Measurements from ENCODE around the gene ACOT6.

Gene ACOT6

DNA sequence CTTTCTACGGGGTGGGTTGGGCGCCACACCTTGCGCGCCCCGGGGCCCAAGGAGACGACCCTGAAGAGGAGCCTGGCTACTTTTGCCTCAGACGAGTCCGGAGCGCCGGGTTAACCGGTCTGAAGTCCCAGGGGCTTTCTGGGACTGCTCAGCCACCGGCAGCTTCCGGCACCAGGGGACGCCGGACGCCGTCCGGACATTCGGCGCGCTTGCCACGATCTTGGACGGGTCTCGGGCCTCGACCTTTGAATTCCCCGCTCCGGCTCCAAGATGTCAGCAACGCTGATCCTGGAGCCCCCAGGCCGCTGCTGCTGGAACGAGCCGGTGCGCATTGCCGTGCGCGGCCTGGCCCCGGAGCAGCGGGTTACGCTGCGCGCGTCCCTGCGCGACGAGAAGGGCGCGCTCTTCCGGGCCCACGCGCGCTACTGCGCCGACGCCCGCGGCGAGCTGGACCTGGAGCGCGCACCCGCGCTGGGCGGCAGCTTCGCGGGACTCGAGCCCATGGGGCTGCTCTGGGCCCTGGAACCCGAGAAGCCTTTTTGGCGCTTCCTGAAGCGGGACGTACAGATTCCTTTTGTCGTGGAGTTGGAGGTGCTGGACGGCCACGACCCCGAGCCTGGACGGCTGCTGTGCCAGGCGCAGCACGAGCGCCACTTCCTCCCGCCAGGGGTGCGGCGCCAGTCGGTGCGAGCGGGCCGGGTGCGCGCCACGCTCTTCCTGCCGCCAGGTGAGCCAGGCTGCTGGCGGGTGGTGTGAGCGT lies 20.4 kb upstream of the ACOT6 start, which contains the start of gene ACOT4:
Gene ACOT4 (plus strand): TSS at position 184 of the 760 bp plus-strand sequence. CDS start 87 bp downstream, at position 271.
- no peak within 1 kb of the TSS for H3K4me3 ChIP-seq (IDR thresholded peaks at IDR 0.05; ENCODE audit: insufficient read depth, low read depth, low read length)
- H3K27ac ChIP-seq: no peak within 1 kb of the TSS
- H3K27me3 ChIP-seq (ENCODE audit: insufficient read depth, low read depth): no peaks in the 10 kb centered on the region
- H3K4me2 ChIP-seq: no peak within 1 kb of the TSS
- no peaks in the 10 kb centered on the region for H4K20me1 ChIP-seq (ENCODE audit: insufficient read depth)
- no peaks in the 10 kb centered on the region for H3K79me2 ChIP-seq (ENCODE audit: insufficient read depth, low read depth)
- no peaks in the 10 kb centered on the region for H3K4me1 ChIP-seq (ENCODE audit: low read depth, poor library complexity, severe bottlenecking)
- H2AFZ ChIP-seq (ENCODE audit: low read depth): no peak within 1 kb of the TSS
- no peaks in the 10 kb centered on the region for H3K36me3 ChIP-seq (ENCODE audit: insufficient read depth)
- TF ChIP-seq, protein P1, sequence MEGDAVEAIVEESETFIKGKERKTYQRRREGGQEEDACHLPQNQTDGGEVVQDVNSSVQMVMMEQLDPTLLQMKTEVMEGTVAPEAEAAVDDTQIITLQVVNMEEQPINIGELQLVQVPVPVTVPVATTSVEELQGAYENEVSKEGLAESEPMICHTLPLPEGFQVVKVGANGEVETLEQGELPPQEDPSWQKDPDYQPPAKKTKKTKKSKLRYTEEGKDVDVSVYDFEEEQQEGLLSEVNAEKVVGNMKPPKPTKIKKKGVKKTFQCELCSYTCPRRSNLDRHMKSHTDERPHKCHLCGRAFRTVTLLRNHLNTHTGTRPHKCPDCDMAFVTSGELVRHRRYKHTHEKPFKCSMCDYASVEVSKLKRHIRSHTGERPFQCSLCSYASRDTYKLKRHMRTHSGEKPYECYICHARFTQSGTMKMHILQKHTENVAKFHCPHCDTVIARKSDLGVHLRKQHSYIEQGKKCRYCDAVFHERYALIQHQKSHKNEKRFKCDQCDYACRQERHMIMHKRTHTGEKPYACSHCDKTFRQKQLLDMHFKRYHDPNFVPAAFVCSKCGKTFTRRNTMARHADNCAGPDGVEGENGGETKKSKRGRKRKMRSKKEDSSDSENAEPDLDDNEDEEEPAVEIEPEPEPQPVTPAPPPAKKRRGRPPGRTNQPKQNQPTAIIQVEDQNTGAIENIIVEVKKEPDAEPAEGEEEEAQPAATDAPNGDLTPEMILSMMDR (conservative IDR thresholded peaks at IDR 0.05; ENCODE audit: low read depth, low read length): no peak
- no peak within 1 kb of the TSS for H3K9ac ChIP-seq

DNA sequence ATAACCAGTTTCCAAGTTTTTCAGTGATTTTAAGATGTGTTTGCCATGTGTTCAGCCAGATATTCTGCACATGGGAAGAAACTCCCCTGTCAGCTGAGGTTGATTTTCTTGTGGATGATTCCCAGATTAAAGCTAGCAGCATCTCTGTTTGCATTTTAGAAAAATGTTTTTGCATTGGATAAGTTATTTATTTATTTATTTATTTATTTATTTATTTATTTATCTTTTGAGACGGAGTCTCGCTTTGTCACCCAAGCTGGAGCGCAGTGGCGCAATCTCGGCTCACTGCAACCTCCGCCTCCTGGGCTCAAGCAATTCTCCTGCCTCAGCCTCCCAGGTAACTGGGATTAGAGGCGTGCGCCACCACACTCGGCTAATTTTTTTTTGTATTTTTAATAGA lies 17.8 kb upstream of the ACOT6 start:
- Histone ChIP-seq H2AFZ (ENCODE audit: low read depth) (no peak overlapping the region), H3K36me3 (ENCODE audit: insufficient read depth) (no peaks in the 10 kb centered on the region), H4K20me1 (ENCODE audit: insufficient read depth) (no peaks in the 10 kb centered on the region), H3K27ac (no peak overlapping the region), H3K27me3 (ENCODE audit: insufficient read depth, low read depth) (no peaks in the 10 kb centered on the region), H3K9ac (no peak overlapping the region), H3K4me3 (IDR thresholded peaks at IDR 0.05; ENCODE audit: insufficient read depth, low read depth, low read length) (no peak overlapping the region), H3K79me2 (ENCODE audit: insufficient read depth, low read depth) (no peaks in the 10 kb centered on the region), H3K4me2 (no peak overlapping the region), H3K4me1 (ENCODE audit: low read depth, poor library complexity, severe bottlenecking) (no peaks in the 10 kb centered on the region)
- TF ChIP-seq, protein P1 (conservative IDR thresholded peaks at IDR 0.05; ENCODE audit: low read depth, low read length): no peak

DNA sequence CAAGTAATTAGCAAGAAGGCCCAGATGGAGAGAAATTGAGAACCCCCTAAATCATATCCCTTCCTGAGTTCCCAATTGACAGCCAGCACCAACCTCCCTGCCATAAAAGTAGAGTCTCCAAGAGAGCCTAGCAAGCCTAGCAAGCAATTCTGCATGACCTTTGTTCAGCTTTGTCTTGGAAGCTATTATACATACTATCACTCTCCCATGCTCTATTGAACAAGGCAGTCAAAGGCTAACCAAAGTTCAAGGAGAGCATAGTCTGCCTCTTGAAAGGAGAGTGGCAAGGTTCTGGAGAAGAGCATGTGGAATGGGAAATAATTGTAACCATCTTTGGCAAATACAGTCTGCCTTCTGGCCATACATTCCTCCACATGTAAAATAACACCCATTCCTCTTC lies 12.8 kb upstream of the ACOT6 start:
- TF ChIP-seq, protein P1 (conservative IDR thresholded peaks at IDR 0.05; ENCODE audit: low read depth, low read length): no peak
- Histone ChIP-seq H3K9ac (no peak overlapping the region), H3K4me1 (ENCODE audit: low read depth, poor library complexity, severe bottlenecking) (no peaks in the 10 kb centered on the region), H3K4me2 (no peak overlapping the region), H3K27me3 (ENCODE audit: insufficient read depth, low read depth) (no peaks in the 10 kb centered on the region), H3K27ac (no peak overlapping the region), H3K79me2 (ENCODE audit: insufficient read depth, low read depth) (no peaks in the 10 kb centered on the region), H3K36me3 (ENCODE audit: insufficient read depth) (no peaks in the 10 kb centered on the region), H4K20me1 (ENCODE audit: insufficient read depth) (no peaks in the 10 kb centered on the region), H2AFZ (ENCODE audit: low read depth) (no peak overlapping the region), H3K4me3 (IDR thresholded peaks at IDR 0.05; ENCODE audit: insufficient read depth, low read depth, low read length) (no peak overlapping the region)

DNA sequence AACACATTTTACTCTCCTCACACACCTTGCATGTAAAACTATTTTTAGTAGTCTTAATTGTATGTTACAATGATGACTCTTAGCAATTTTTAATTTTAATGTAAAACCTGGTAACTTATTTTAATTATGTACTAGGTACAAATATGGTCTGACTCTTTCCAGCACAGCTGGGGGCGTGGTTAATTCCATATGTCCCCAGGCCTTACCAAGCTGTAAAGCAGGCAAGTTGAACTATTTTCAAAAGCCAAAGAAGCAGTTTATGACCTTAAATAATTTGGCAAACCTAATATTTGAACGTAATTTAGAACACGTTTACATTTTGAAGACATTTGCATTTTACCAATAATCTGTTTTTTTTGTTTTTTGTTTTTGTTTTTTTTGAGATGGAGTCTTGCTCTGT lies 9.3 kb upstream of the ACOT6 start:
- no peaks in the 10 kb centered on the region for H3K36me3 ChIP-seq (ENCODE audit: insufficient read depth)
- H4K20me1 ChIP-seq (ENCODE audit: insufficient read depth): no peaks in the 10 kb centered on the region
- TF ChIP-seq, protein P1 (conservative IDR thresholded peaks at IDR 0.05; ENCODE audit: low read depth, low read length): no peak

More for the DNA sequence above, 9.3 kb upstream of the ACOT6 start:
- H3K27ac ChIP-seq: no peak overlapping the region
- H3K27me3 ChIP-seq (ENCODE audit: insufficient read depth, low read depth): no peaks in the 10 kb centered on the region
- no peak overlapping the region for H3K9ac ChIP-seq
- no peaks in the 10 kb centered on the region for H3K79me2 ChIP-seq (ENCODE audit: insufficient read depth, low read depth)
- no peak overlapping the region for H3K4me2 ChIP-seq
- no peaks in the 10 kb centered on the region for H3K4me1 ChIP-seq (ENCODE audit: low read depth, poor library complexity, severe bottlenecking)
- no peak overlapping the region for H2AFZ ChIP-seq (ENCODE audit: low read depth)
- H3K4me3 ChIP-seq (IDR thresholded peaks at IDR 0.05; ENCODE audit: insufficient read depth, low read depth, low read length): no peak overlapping the region
